Skeletal muscle satellite cell (primary cell): ENCODE measurements around the gene PPFIBP2.
A peak's percentile ranks its signal among the peaks of the same experiment; 100 is the strongest.

Experiments
- H3K27me3 ChIP-seq: 2 replicates; pipeline ENCODE4 v1.7.0; 2013; ENCODE audit warnings: low read length; ENCODE audit not compliant: control insufficient read depth, insufficient read depth
- H3K36me3 ChIP-seq: 2 replicates; pipeline ENCODE4 v1.7.0; 2013; ENCODE audit warnings: mild to moderate bottlenecking, control low read depth, low read length; ENCODE audit not compliant: insufficient read depth
- H3K4me1 ChIP-seq: 2 replicates; pipeline ENCODE4 v1.7.0; 2013; ENCODE audit warnings: low read length; ENCODE audit not compliant: control insufficient read depth, insufficient read depth
- H3K4me2 ChIP-seq: 2 replicates; pipeline ENCODE4 v1.7.0; 2013; ENCODE audit warnings: mild to moderate bottlenecking, low read length
- H3K4me3 ChIP-seq: 2 replicates; pipeline ENCODE4 v1.7.0; 2013; ENCODE audit warnings: low read length
- H3K9ac ChIP-seq: 2 replicates; pipeline ENCODE4 v1.7.0; 2013; ENCODE audit warnings: mild to moderate bottlenecking, low read depth, low read length, moderate library complexity
- H3K9me3 ChIP-seq: replicated peaks from 2 replicates; pipeline ENCODE4 v1.7.0; 2013; ENCODE audit warnings: mild to moderate bottlenecking, control low read depth, low read length

Gene PPFIBP2

GRCh38 chr11:7675631-7676030, 161.8 kb downstream of the PPFIBP2 start:
- H3K4me1 ChIP-seq: peaks cover 6% of the 10 kb centered on the region
- H3K9ac ChIP-seq: no peak overlapping the region
- H3K9me3 ChIP-seq: no peaks in the 10 kb centered on the region
- H3K4me2 ChIP-seq: no peak overlapping the region
- no peak overlapping the region for H3K4me3 ChIP-seq
- H3K36me3 ChIP-seq: no peaks in the 10 kb centered on the region
- H3K27me3 ChIP-seq: peaks cover 54% of the 10 kb centered on the region

DNA sequence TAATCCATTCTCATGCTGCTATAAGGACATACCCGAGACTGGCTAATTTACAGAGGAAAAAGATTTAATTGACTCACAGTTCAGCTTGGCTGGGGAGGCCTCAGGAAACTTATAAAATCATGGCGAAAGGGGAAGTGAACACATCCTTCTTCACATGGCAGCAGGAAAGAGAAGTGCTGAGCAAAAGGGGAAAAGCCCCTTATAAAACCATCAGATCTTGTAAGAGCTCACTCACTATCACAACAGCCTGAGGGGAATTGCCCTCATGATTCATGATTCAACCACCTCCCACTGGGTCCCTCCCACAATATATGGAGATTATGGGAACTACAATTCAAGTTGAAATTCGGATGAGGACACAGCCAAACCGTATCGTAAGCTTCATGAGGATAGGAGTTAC, 163.3 kb downstream of the PPFIBP2 start:
- Histone ChIP-seq H3K9me3 (no peaks in the 10 kb centered on the region), H3K27me3 (peaks cover 63% of the 10 kb centered on the region), H3K4me2 (no peak overlapping the region), H3K36me3 (no peaks in the 10 kb centered on the region), H3K4me1 (peaks cover 6% of the 10 kb centered on the region), H3K9ac (no peak overlapping the region), H3K4me3 (no peak overlapping the region)

- Histone ChIP-seq H3K27me3 (peaks cover 63% of the 10 kb centered on the region), H3K4me3 (no peak overlapping the region), H3K36me3 (no peaks in the 10 kb centered on the region), H3K9me3 (no peaks in the 10 kb centered on the region), H3K9ac (no peak overlapping the region), H3K4me2 (no peak overlapping the region), H3K4me1 (peaks cover 5% of the 10 kb centered on the region)
Measured at GRCh38 chr11:7677796-7678201, 164.0 kb downstream of the PPFIBP2 start.

DNA sequence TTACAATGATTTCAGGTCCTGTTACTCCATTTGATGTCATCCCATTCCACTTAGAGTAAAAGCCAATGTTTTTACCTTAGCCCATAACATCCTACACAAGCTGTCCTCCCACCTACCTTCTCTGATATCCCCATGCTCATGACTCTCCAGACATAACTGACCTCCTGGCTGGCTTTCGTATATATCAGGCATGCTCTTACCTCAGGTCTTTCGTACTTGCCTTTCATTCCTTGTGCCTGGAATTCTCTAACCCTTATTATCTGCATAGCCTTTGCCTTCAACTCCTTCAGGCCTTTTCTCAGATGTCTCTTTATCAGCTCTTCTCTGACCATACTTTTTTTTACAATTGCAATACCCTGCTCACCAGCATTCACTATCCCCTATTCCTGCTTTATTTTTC, 169.8 kb downstream of the PPFIBP2 start:
- Histone ChIP-seq H3K4me1 (no peaks in the 10 kb centered on the region), H3K9ac (no peak overlapping the region), H3K4me3 (no peak overlapping the region), H3K4me2 (no peak overlapping the region), H3K36me3 (no peaks in the 10 kb centered on the region), H3K27me3 (peaks cover 57% of the 10 kb centered on the region), H3K9me3 (no peaks in the 10 kb centered on the region)

DNA sequence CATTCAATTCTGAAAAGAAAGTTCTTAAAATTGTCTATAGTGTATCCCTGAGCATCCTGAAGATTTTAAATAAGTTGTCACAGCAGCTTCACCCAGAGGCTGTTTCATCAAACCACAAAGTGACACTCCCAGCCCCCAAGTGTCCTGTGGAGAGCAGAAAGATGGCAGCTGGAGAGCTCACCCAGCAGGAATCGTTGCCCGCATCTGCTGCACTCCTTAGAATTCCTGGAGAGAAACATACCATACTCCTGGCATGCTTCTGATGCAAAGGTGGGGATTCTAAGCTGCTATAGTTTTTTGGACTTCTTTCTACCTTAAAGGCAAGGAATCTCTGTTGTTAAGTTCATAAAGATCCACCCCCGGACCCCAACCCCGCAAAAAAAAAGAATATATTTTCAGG, 173.0 kb downstream of the PPFIBP2 start:
- H3K4me3 ChIP-seq: no peak overlapping the region

DNA sequence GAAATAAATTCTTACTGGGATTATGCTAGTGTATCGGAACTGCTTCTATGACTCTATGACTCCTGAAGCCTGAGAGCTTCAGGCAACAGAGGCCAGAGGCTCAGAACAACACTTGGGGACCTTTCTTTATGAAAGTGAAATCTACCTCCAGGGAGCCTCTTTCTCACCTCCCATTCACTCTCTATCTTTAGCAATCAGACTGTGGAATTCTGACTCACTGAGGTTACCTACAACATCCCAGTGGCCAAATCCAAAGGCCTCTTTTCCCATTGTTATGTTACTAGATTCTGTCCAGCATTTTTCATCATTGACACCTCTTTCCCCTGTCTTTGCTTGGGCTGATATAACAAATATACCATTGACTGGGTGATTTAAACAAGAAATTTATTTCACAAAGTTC, 173.6 kb downstream of the PPFIBP2 start:
- Histone ChIP-seq H3K4me3 (no peak overlapping the region), H3K36me3 (no peaks in the 10 kb centered on the region), H3K9ac (no peak overlapping the region), H3K9me3 (no peaks in the 10 kb centered on the region), H3K4me1 (no peaks in the 10 kb centered on the region), H3K27me3 (peaks cover 60% of the 10 kb centered on the region), H3K4me2 (no peak overlapping the region)

More for the DNA sequence above, 173.0 kb downstream of the PPFIBP2 start:
- no peak overlapping the region for H3K4me2 ChIP-seq
- H3K27me3 ChIP-seq: peaks cover 57% of the 10 kb centered on the region
- H3K4me1 ChIP-seq: no peaks in the 10 kb centered on the region
- H3K9ac ChIP-seq: no peak overlapping the region
- H3K9me3 ChIP-seq: no peaks in the 10 kb centered on the region
- no peaks in the 10 kb centered on the region for H3K36me3 ChIP-seq

DNA sequence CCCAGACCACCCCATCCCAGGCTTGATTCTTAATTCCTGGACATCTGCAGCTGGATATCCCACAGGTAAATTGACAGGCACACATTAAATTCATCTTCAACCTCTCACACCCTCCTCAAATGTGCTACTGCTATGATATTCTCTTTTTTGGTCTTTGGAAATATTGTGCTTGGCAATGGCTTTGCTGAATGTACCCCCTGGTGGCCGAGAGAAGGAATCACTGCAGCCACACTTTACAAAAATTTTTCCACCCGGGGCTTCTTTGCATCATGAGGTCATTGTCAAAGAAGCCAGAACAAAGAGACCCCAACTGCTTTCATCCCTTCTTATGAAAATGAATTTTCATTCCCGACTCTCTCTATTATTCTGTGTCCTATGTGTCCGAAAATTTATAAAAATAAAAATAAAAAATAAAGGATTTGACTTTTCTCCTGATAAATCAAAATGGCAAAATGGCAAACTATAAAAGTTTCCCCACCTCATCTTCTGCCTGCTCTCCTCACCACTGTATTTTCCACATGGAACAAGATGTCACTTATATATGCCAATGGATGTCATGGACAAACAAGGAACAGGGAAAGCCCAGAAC, 174.5 kb downstream of the PPFIBP2 start:
- no peak overlapping the region for H3K9ac ChIP-seq
- no peaks in the 10 kb centered on the region for H3K9me3 ChIP-seq
- H3K4me3 ChIP-seq: no peak overlapping the region
- H3K36me3 ChIP-seq: no peaks in the 10 kb centered on the region
- peaks cover 60% of the 10 kb centered on the region for H3K27me3 ChIP-seq
- no peaks in the 10 kb centered on the region for H3K4me1 ChIP-seq
- no peak overlapping the region for H3K4me2 ChIP-seq

GRCh38 chr11:7689239-7689638, 175.4 kb downstream of the PPFIBP2 start:
- no peak overlapping the region for H3K4me2 ChIP-seq
- no peak overlapping the region for H3K9ac ChIP-seq
- H3K4me1 ChIP-seq: no peaks in the 10 kb centered on the region
- H3K4me3 ChIP-seq: no peak overlapping the region
- H3K36me3 ChIP-seq: no peaks in the 10 kb centered on the region
- no peaks in the 10 kb centered on the region for H3K9me3 ChIP-seq
- H3K27me3 ChIP-seq: peaks cover 62% of the 10 kb centered on the region

- peaks cover 55% of the 10 kb centered on the region for H3K27me3 ChIP-seq
- H3K9me3 ChIP-seq: no peaks in the 10 kb centered on the region
- H3K4me3 ChIP-seq: no peak overlapping the region
Measured at GRCh38 chr11:7690648-7691047, 176.8 kb downstream of the PPFIBP2 start.

GRCh38 chr11:7691759-7692350, 178.1 kb downstream of the PPFIBP2 start:
- Histone ChIP-seq H3K9me3 (no peaks in the 10 kb centered on the region), H3K27me3 (peaks cover 50% of the 10 kb centered on the region), H3K9ac (no peak overlapping the region), H3K4me2 (no peak overlapping the region), H3K4me1 (no peaks in the 10 kb centered on the region), H3K4me3 (no peak overlapping the region), H3K36me3 (no peaks in the 10 kb centered on the region)

More at GRCh38 chr11:7690648-7691047, 176.8 kb downstream of the PPFIBP2 start:
- Histone ChIP-seq H3K9ac (no peak overlapping the region), H3K4me2 (no peak overlapping the region), H3K36me3 (no peaks in the 10 kb centered on the region), H3K4me1 (no peaks in the 10 kb centered on the region)

GRCh38 chr11:7692426-7692825, 178.6 kb downstream of the PPFIBP2 start:
- Histone ChIP-seq H3K4me1 (no peaks in the 10 kb centered on the region), H3K4me3 (no peak overlapping the region), H3K4me2 (no peak overlapping the region), H3K9ac (no peak overlapping the region), H3K9me3 (no peaks in the 10 kb centered on the region), H3K27me3 (peaks cover 49% of the 10 kb centered on the region), H3K36me3 (no peaks in the 10 kb centered on the region)

- no peaks in the 10 kb centered on the region for H3K4me1 ChIP-seq
- no peaks in the 10 kb centered on the region for H3K9me3 ChIP-seq
- H3K36me3 ChIP-seq: no peaks in the 10 kb centered on the region
- H3K4me2 ChIP-seq: peak overlapping the region; percentile 45
- no peak overlapping the region for H3K9ac ChIP-seq
- peaks cover 45% of the 10 kb centered on the region for H3K27me3 ChIP-seq
- peak overlapping the region; percentile 32 for H3K4me3 ChIP-seq
Measured at GRCh38 chr11:7694235-7694634, 180.4 kb downstream of the PPFIBP2 start.
